ENCODE data around the gene HDAC4. TPM values are rescaled to one million over a fixed set of nuclear protein-coding genes. Genes with fewer than 3 reads are reported as not detected.

The HDAC4 gene
- total RNA-seq, 1 experiment from 2014 or later: 61.5 TPM

DNA sequence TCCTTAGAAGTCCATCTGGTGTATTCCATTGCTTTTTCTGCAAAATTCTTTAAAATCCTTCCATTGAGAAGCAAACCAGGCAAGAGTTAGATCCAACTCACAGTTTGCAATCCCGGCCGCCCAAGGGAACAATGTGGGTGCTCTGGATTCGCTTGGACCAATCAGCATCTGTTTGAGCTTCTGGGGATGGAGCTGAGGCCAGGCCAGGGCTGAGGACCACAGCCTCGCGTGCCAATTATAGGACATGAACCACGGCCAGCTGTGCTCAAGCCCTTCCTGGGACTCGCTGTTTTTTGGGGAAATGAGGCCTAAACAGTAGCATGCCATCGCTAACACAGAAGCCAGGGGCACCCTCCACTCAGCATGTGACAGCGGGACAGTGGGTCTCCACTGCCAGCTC lies 270.8 kb downstream of the HDAC4 start:
- Histone ChIP-seq H3K27me3 (ENCODE audit: insufficient read depth, low read depth) (no peaks in the 10 kb centered on the region), H3K27ac (no peak overlapping the region), H3K79me2 (ENCODE audit: low read depth) (no peaks in the 10 kb centered on the region), H3K4me2 (no peak overlapping the region), H3K36me3 (ENCODE audit: low read depth) (peaks cover 10% of the 10 kb centered on the region; the same call in 1 of the 2 replicates), H3K4me3 (no peak overlapping the region), H3F3A (ENCODE audit: insufficient read depth, low read depth) (no peaks in the 10 kb centered on the region; the same call in 1 of the 2 replicates), H3K9me2 (ENCODE audit: insufficient read depth) (no peaks in the 10 kb centered on the region), H4K20me1 (ENCODE audit: insufficient read depth) (no peaks in the 10 kb centered on the region; the same call in 1 of the 2 replicates), H3K9me3 (ENCODE audit: insufficient read depth, low read depth) (no peaks in the 10 kb centered on the region), H3K4me1 (replicated peaks; ENCODE audit: insufficient read depth) (no peaks in the 10 kb centered on the region), H2AFZ (no peak overlapping the region)
- ChIA-PET CTCF (no interaction called here), POLR2A (ENCODE audit: unreplicated experiment) (no interaction called here)
- intact Hi-C loops (cut with micrococcal nuclease; ENCODE audit: unreplicated experiment): no loop called here
- TF ChIP-seq, protein P1, sequence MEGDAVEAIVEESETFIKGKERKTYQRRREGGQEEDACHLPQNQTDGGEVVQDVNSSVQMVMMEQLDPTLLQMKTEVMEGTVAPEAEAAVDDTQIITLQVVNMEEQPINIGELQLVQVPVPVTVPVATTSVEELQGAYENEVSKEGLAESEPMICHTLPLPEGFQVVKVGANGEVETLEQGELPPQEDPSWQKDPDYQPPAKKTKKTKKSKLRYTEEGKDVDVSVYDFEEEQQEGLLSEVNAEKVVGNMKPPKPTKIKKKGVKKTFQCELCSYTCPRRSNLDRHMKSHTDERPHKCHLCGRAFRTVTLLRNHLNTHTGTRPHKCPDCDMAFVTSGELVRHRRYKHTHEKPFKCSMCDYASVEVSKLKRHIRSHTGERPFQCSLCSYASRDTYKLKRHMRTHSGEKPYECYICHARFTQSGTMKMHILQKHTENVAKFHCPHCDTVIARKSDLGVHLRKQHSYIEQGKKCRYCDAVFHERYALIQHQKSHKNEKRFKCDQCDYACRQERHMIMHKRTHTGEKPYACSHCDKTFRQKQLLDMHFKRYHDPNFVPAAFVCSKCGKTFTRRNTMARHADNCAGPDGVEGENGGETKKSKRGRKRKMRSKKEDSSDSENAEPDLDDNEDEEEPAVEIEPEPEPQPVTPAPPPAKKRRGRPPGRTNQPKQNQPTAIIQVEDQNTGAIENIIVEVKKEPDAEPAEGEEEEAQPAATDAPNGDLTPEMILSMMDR (conservative IDR thresholded peaks at IDR 0.05): no peak
- TF ChIP-seq EZH2 (IDR thresholded peaks at IDR 0.05; ENCODE audit: low read depth): no peak
- no TSS peak for BruUV-seq (replicated peaks)
- no peak for DNase-seq

DNA sequence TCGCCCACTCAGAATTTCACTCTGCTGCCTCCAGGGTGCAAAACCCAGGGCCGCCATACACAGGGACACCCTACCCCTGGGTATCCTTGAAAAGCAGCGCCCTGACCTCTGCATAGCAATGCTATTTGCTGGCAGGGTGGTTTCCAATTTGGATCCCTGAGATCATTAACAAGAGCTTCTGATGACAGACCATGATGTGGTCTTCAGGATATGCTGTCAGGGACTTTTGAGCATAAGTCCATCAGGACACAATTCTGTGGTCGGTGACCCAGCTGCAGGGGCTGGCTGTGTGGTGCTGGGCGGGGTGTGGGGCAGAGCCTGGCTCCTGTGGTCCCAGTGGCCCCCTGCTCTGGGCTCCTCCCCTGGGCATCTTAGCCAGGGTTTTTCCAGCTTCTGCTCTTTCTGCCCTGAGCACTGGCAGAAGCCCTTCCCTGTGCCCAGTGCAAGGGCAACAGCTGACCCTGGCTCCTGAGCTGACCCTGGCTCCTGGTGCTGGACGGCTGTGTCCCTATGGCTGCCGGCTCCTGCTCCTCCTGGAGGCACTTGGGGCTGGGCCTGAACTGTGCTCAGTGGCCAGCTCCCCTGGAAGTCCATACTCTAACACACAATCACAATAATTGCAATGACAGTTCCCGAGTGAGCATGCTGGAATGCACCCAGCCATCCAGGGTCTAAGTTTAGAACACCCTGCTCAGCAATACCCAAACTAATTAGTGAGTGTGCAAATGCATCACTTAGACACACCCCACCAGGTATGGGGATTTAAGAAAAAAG lies 271.5 kb downstream of the HDAC4 start:
- TF ChIP-seq EZH2 (IDR thresholded peaks at IDR 0.05; ENCODE audit: low read depth): no peak
- TF ChIP-seq, protein P1 (conservative IDR thresholded peaks at IDR 0.05): no peak
- Histone ChIP-seq H3K4me2 (no peak overlapping the region), H3K79me2 (ENCODE audit: low read depth) (no peaks in the 10 kb centered on the region), H3K9me3 (ENCODE audit: insufficient read depth, low read depth) (no peaks in the 10 kb centered on the region), H3K27ac (no peak overlapping the region), H3K36me3 (ENCODE audit: low read depth) (peaks cover 15% of the 10 kb centered on the region), H3K4me3 (no peak overlapping the region), H3K9me2 (ENCODE audit: insufficient read depth) (no peaks in the 10 kb centered on the region), H4K20me1 (ENCODE audit: insufficient read depth) (no peaks in the 10 kb centered on the region; the same call in 1 of the 2 replicates), H3K27me3 (ENCODE audit: insufficient read depth, low read depth) (no peaks in the 10 kb centered on the region), H3K4me1 (replicated peaks; ENCODE audit: insufficient read depth) (no peaks in the 10 kb centered on the region), H2AFZ (no peak overlapping the region), H3F3A (ENCODE audit: insufficient read depth, low read depth) (no peaks in the 10 kb centered on the region; the same call in 1 of the 2 replicates)
- intact Hi-C loops (cut with micrococcal nuclease; ENCODE audit: unreplicated experiment): no loop called here
- no TSS peak for BruUV-seq (replicated peaks)
- POLR2A ChIA-PET (ENCODE audit: unreplicated experiment): no interaction called here
- no peak for DNase-seq
- CTCF ChIA-PET: no interaction called here

DNA sequence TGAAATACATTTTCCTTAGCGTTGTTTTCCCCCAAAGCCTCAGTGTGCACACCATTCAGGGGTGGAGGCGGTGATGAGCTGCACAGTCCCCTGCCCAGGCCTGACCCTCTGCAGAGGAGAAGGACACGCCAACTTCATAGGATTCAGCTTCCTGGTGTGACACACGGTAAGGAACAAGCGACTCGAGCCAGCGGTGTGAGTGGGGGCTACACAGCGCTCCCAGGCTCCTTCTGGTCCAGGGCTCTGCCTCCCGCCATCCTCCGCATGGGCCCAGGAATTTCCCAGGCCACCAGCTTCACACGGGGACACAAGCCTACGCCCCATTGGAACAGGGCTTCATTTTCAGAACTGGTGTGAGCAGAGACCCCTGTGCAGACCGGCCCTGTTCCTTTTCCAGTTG lies 272.1 kb downstream of the HDAC4 start:
- Histone ChIP-seq H3K4me2 (no peak overlapping the region), H2AFZ (no peak overlapping the region), H3F3A (ENCODE audit: insufficient read depth, low read depth) (no peaks in the 10 kb centered on the region; the same call in 1 of the 2 replicates), H3K9me2 (ENCODE audit: insufficient read depth) (no peaks in the 10 kb centered on the region), H3K27ac (no peak overlapping the region), H3K9me3 (ENCODE audit: insufficient read depth, low read depth) (no peaks in the 10 kb centered on the region), H3K36me3 (ENCODE audit: low read depth) (peaks cover 13% of the 10 kb centered on the region), H4K20me1 (ENCODE audit: insufficient read depth) (no peaks in the 10 kb centered on the region; the same call in 1 of the 2 replicates), H3K4me3 (no peak overlapping the region), H3K4me1 (replicated peaks; ENCODE audit: insufficient read depth) (no peaks in the 10 kb centered on the region), H3K27me3 (ENCODE audit: insufficient read depth, low read depth) (no peaks in the 10 kb centered on the region), H3K79me2 (ENCODE audit: low read depth) (no peaks in the 10 kb centered on the region)
- CTCF ChIA-PET: no interaction called here
- no peak for TF ChIP-seq EZH2 (IDR thresholded peaks at IDR 0.05; ENCODE audit: low read depth)
- TF ChIP-seq, protein P1 (conservative IDR thresholded peaks at IDR 0.05): no peak
- intact Hi-C loops (cut with micrococcal nuclease; ENCODE audit: unreplicated experiment): no loop called here
- POLR2A ChIA-PET (ENCODE audit: unreplicated experiment): no interaction called here
- no TSS peak for BruUV-seq (replicated peaks)
- no peak for DNase-seq
